HG03571 (cell line): ENCODE measurements around the gene TIMM10.

Experiments used
- ATAC-seq: cut with Tn5 transposase; IDR thresholded peaks from one replicate; pipeline ENCODE4 v1.9.1; 2021; ENCODE audit not compliant: unreplicated experiment

TIMM10 gene

GRCh38 chr11:57484141-57484710, 46.3 kb downstream of the TIMM10 start:
- peak; percentile 49 for ATAC-seq

DNA sequence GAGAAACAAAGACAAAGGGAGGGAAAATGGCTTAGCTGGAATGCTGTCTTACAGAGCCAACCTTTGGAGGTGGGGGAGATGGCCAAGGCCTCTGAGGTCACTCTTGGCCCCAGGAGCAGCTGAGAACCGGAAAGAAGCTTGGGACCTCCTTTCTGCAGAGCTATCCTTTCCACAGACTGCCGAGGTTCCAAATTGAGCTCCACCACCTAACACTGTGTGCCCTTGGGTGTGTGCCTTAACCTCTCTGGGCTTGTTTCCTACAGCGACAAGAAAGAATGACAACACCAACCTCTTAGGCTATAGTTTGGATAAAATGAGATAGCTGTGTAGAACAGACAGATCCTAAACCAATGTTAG, 47.0 kb downstream of the TIMM10 start:
- no peak for ATAC-seq

- ATAC-seq = no peak
Observed at GRCh38 chr11:57482782-57483561, 47.6 kb downstream of the TIMM10 start.

- no peak for ATAC-seq
Observed at GRCh38 chr11:57481915-57482781, 48.4 kb downstream of the TIMM10 start.

DNA sequence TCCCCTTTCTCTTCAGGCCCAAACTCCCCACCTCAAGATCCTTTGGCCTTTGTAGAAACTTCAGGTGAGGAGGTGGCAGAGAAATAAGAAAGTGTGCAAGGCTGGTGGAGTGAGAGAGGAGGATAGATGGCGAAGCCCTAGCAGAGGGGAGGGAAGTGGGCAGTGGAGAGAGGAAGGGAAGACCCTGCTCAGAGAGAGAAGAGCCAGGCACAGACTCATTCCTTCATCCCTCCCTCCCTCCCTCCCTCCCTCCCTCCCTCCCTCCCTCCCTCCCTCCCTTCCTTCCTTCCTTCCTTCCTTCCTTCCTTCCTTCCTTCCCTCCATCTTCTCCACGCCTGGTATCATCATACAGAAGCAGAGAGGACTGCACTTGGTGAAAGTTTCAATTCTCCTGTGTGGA, 49.2 kb downstream of the TIMM10 start:
- no peak for ATAC-seq

DNA sequence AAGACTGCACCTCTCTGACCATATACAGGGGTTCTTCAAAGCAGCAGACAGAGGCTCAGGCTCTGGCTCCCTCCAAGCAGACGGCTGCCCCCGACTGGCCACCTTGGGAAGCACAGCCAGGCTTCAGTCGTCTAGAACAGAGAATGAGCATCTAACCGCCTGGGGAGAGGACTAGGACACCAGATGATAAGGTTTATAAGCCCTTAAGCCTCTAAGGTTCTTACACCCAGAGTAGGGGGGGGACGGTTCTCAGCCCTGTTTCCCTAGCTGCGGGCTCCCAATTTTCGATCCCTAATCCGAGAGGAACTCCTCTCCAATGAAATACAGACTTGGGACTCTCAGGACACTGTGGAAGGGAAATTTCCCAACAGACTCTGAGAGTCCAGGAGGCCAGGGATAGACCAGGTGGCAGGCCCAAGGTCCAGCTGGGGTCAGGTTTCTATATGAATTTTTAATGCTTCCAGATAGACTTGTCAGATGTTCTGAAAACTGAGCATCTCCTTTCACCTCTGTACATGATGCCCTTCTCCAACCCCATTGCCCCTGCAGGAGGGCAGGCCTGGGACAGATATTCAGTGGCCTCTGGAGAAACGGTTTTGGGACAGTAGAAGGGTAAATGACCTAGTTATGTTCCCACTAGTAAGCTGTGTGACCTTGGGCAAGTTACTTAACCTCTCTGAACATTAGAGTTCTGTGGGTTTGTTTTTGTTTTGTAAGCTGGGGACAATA, 50.0 kb downstream of the TIMM10 start:
- ATAC-seq = no peak

DNA sequence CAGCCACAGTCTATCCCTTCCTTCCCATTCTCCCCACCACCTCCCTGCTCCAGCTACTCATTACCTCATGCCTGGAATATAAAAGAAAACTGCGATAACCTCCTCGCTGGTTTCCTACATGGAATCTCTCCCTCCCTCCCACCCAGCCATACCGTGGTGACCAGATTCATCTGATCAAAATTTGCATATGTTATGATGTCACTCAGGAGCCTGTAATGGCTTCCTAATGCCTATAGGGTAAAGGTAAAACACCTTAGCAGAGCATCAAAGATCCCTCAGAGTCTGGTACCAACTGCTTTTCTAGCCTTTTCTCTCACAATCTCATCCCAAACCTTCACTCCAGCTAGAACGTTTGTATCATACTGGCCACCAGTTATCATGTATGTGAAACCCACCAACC, 50.6 kb downstream of the TIMM10 start:
- no peak for ATAC-seq

- ATAC-seq = no peak
Observed at GRCh38 chr11:57479021-57479663, 51.4 kb downstream of the TIMM10 start.
